ENCODE measurements around the gene MYO7A. TPM values are rescaled to one million over a fixed set of nuclear protein-coding genes. Genes with fewer than 3 reads are reported as not detected.

The MYO7A gene
- total RNA-seq, 3 donors from 2014 or later (not counting 1 experiment from before 2014, with no cell fraction given), result 0.20 to 1.1 (median 0.68) TPM

GRCh38 chr11:77159219-77159936, 31.3 kb downstream of the MYO7A start:
- no peak for TF ChIP-seq CTCF (IDR thresholded peaks at IDR 0.05)
- Histone ChIP-seq H3K4me3 (ENCODE audit: low read length) (no peak overlapping the region), H3K27me3 (ENCODE audit: control insufficient read depth, insufficient read depth, low read length) (no peaks in the 10 kb centered on the region), H3K27ac (ENCODE audit: low read length) (no peak overlapping the region), H3K4me1 (ENCODE audit: control insufficient read depth, insufficient read depth, low read length) (peaks cover 15% of the 10 kb centered on the region), H3K36me3 (ENCODE audit: control insufficient read depth, insufficient read depth, low read length) (no peaks in the 10 kb centered on the region), H3K9me3 (ENCODE audit: control insufficient read depth, insufficient read depth, low read length) (no peaks in the 10 kb centered on the region)
- Mint-ChIP-seq H3K4me1 (peaks cover 6 to 17% of the 10 kb centered on the region in 2 donors), H3K4me3 (no peak overlapping the region), H3K36me3 (no peaks in the 10 kb centered on the region), H3K27ac (no peak overlapping the region), H3K9me3 (no peaks in the 10 kb centered on the region), H3K27me3 (ENCODE audit: low read depth in 2 of 2) (peaks cover 8 to 10% of the 10 kb centered on the region in 2 donors)
- intact Hi-C loops (cut with micrococcal nuclease), result no loop called here
- no peak for ATAC-seq
- WGBS (ENCODE audit: insufficient coverage), result 78% methylated on average over 4 of the region's 4 CpGs
- no peak for DNase-seq

- H3K36me3 ChIP-seq (ENCODE audit: control insufficient read depth, insufficient read depth, low read length), result no peaks in the 10 kb centered on the region
- no peak overlapping the region for H3K27ac Mint-ChIP-seq
- H3K27me3 ChIP-seq (ENCODE audit: control insufficient read depth, insufficient read depth, low read length), result no peaks in the 10 kb centered on the region
- no peaks in the 10 kb centered on the region for H3K9me3 Mint-ChIP-seq
- no peak overlapping the region for H3K4me3 Mint-ChIP-seq
- H3K27ac ChIP-seq (ENCODE audit: low read length), result no peak overlapping the region
- H3K9me3 ChIP-seq (ENCODE audit: control insufficient read depth, insufficient read depth, low read length), result no peaks in the 10 kb centered on the region
- ATAC-seq (no peak), DNase-seq (no peak)
- no peak for TF ChIP-seq CTCF (IDR thresholded peaks at IDR 0.05)
- H3K4me1 Mint-ChIP-seq, result peaks cover 5 to 11% of the 10 kb centered on the region in 2 donors
- no peaks in the 10 kb centered on the region for H3K36me3 Mint-ChIP-seq
- no peak overlapping the region for H3K4me3 ChIP-seq (ENCODE audit: low read length)
- intact Hi-C loops (cut with micrococcal nuclease), result no loop called here
- H3K27me3 Mint-ChIP-seq (ENCODE audit: low read depth in 2 of 2), result peaks cover 8 to 10% of the 10 kb centered on the region in 2 donors
- H3K4me1 ChIP-seq (ENCODE audit: control insufficient read depth, insufficient read depth, low read length), result peaks cover 9% of the 10 kb centered on the region
- 95% methylated on average over 20 of the region's 20 CpGs for WGBS (ENCODE audit: insufficient coverage)
These were observed 32.0 kb downstream of the MYO7A start for GRCh38 chr11:77159937-77160495.

GRCh38 chr11:77163271-77163670, 35.2 kb downstream of the MYO7A start:
- TF ChIP-seq CTCF (IDR thresholded peaks at IDR 0.05), result no peak
- Histone ChIP-seq H3K9me3 (ENCODE audit: control insufficient read depth, insufficient read depth, low read length) (no peaks in the 10 kb centered on the region), H3K27me3 (ENCODE audit: control insufficient read depth, insufficient read depth, low read length) (no peaks in the 10 kb centered on the region), H3K27ac (ENCODE audit: low read length) (no peak overlapping the region), H3K36me3 (ENCODE audit: control insufficient read depth, insufficient read depth, low read length) (no peaks in the 10 kb centered on the region), H3K4me1 (ENCODE audit: control insufficient read depth, insufficient read depth, low read length) (no peaks in the 10 kb centered on the region), H3K4me3 (ENCODE audit: low read length) (no peak overlapping the region)
- ATAC-seq, result no peak
- intact Hi-C loops (cut with micrococcal nuclease), result no loop called here
- 86% methylated on average over 5 of the region's 6 CpGs for WGBS (ENCODE audit: insufficient coverage)
- DNase-seq, result no peak
- no peaks in the 10 kb centered on the region for H3K4me1 Mint-ChIP-seq
- no peaks in the 10 kb centered on the region for H3K9me3 Mint-ChIP-seq
- peaks cover 6 to 7% of the 10 kb centered on the region in 2 donors for H3K27me3 Mint-ChIP-seq (ENCODE audit: low read depth in 2 of 2)
- no peak overlapping the region for H3K4me3 Mint-ChIP-seq
- H3K36me3 Mint-ChIP-seq, result no peaks in the 10 kb centered on the region
- H3K27ac Mint-ChIP-seq, result no peak overlapping the region
